GM11168 (cell line): ENCODE results near the gene KCNA1.

ENCODE experiments used
- in situ Hi-C: fragments of 300-500 bp; cut with MboI; formaldehyde crosslinking; loops from one replicate; pipeline ENCODE4 v1.12.0; 2022; ENCODE audit warnings: low sequenced_read_pairs; ENCODE audit not compliant: unreplicated experiment

Gene KCNA1

GRCh38 chr12:4958697-4959375 lies 49.1 kb downstream of the KCNA1 start:
- in situ Hi-C loops: no loop called here

GRCh38 chr12:4959381-4959780 lies 49.7 kb downstream of the KCNA1 start:
- in situ Hi-C loops: no loop called here

- in situ Hi-C loops: no loop called here
Measured at GRCh38 chr12:4960030-4960429, 50.3 kb downstream of the KCNA1 start.

DNA sequence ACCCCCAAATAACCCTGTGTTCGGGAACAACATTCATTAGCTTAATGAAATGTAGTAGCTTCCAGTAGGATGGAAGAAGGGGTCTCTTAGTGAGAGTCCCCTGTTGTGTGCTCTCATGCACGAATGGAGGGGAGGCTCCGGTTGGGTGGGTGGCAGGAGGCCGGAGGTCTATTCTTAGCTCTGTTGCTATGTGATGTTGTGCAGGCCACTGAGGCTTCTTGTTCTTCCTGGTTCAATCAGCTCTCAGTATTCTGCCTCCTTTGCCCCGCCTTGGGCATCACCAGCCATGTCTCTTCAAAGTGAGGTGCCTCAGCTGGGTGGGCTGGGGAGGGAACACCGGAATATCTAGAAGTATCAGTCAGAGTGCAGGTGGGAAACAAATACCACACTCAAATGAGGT lies 50.8 kb downstream of the KCNA1 start:
- in situ Hi-C loops: no loop called here

DNA sequence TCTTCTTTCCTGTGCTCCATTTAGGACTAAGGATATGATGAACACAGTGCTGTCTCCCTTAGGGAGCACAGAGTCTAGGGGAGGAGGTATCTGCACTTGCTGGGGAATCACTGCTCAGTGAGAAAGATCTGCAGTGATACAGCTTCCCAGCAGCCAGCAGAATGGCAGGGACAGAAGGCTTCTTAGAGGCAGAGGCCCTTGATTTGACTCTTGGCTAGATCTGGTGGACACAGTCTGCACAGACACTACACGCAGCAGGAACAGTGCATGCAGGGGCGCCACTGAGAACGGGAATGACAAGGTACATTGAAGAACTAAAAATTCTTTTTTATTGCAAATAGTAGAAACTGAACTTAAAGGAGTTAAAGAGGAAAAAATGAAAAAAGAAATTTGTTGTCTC lies 51.6 kb downstream of the KCNA1 start:
- in situ Hi-C loops: no loop called here

GRCh38 chr12:4962539-4963486 lies 53.1 kb downstream of the KCNA1 start:
- in situ Hi-C loops: no loop called here
